Prostate gland (tissue), 2 donors: ENCODE measurements around the gene SH3D19. TPM values are rescaled to one million over a fixed set of nuclear protein-coding genes. Genes with fewer than 3 reads are reported as not detected.

Experiments
- DNase-seq: peaks from one replicate; pipeline ENCODE4 v3.0.0-alpha.2; 2019; ENCODE audit warnings: low spot score
- H3K27ac ChIP-seq, 2 donors: fragments of 200-600 bp; sonication (generic); 2 replicates each; pipeline ENCODE4 v1.5.1; 2017 to 2019
- H3K27me3 ChIP-seq: fragments of 200-600 bp; sonication (generic); replicated peaks from 2 replicates; pipeline ENCODE4 v1.5.1; 2019; ENCODE audit not compliant: insufficient read depth
- H3K36me3 ChIP-seq, 2 donors: fragments of 200-600 bp; sonication (generic); 1 replicate in 1 of 2; 2 replicates in 1 of 2; pipeline versions ENCODE4 v1.5.1 to v1.8.1; 2017 to 2019
- H3K4me1 ChIP-seq: fragments of 200-600 bp; sonication (generic); replicated peaks from 2 replicates; pipeline ENCODE4 v1.5.1; 2019
- H3K4me3 ChIP-seq, 2 donors: fragments of 200-600 bp; sonication (generic); 2 replicates each; pipeline ENCODE4 v1.5.1; 2017 to 2019
- H3K9me3 ChIP-seq: fragments of 200-600 bp; sonication (generic); 2 replicates; pipeline ENCODE4 v1.5.1; 2017
- CTCF ChIP-seq, 4 experiments: fragments of 200-600 bp in 2 of 4; fragments of 450-650 bp in 2 of 4; sonication (generic) in 2 of 4; IDR thresholded peaks; 1 replicate in 3 of 4; 2 replicates in 1 of 4; pipeline ENCODE4 v1.5.1; 2016 to 2019; ENCODE audit warnings: antibody characterized with exemption in 4 of 4, mild to moderate bottlenecking in 2 of 4, moderate library complexity in 2 of 4
- POLR2A ChIP-seq: fragments of 450-650 bp; IDR thresholded peaks from one replicate; pipeline ENCODE4 v1.6.1; 2016; ENCODE audit warnings: antibody characterized with exemption, mild to moderate bottlenecking
- POLR2AphosphoS5 ChIP-seq: sonication (generic); formaldehyde crosslinking; IDR thresholded peaks from one replicate; pipeline ENCODE4 v1.6.1; 2017; ENCODE audit warnings: antibody characterized with exemption
- WGBS: methylation state at CpG from one replicate; pipeline ENCODE4 v1.1.5; 2018; 5-methylcytosine and 5-hydroxymethylcytosine counted together
- intact Hi-C: fragments of 100-400 bp; cut with DNase I; formaldehyde crosslinking; loops from one replicate; pipeline ENCODE4 v1.14.2; 2022
- total RNA-seq, 2 donors: library from RNA; depleted of rRNA; stranded (reverse); fragments of >200 nt; gene quantifications; one replicate each; pipeline ENCODE4 v1.1.0, GENCODE V29; 2016

The SH3D19 gene
- 10 to 100 TPM; 27.1 to 61.1 TPM for total RNA-seq

DNA sequence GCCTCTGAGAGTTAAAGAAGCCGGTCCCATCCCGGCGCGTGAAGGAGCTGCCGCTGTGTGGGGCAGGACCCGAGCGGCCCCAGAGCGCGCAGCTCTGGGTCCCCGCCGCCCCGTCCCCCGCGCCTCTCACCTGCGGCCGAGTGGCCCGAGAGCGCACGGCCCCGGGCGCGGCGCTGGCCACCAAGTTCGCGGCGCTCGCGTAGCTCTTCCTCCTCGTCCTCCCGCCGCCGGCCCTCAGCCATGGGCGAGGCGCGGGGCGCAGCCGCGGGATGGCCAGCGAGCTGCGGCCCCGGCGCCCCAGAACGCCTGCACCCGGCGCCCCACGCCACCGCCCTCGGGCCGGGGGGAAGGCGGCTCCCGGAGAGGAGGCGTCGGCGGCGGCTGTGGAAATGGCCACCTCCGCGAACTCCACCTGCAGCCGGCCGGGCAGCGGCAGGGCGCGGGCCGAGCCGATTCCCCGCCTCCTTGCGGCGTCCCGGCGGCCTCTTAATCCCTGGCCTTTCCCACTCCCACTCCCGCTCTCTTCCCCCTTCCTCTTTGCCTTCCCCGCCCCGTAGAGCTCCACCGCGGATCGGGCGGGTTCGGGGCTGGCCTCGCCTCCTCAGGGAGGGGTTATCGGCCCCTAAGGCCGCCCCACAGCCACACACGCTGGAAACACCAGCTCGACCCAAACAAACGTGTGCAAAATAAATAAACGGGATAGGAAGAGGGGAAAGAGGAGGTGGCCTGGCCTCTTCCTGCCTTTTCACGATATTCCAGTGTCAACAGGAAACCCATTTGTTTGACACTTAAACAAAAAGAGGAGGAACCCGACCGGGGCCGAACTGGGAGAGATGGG, at the start of gene SH3D19:
TSS of gene SH3D19 (minus strand) at position 495 of the 838 bp plus-strand sequence. CDS start at position 242, 253 bp downstream.
- Histone ChIP-seq H3K36me3 (no peaks in the 10 kb centered on the region), H3K4me1 (no peaks in the 10 kb centered on the region), H3K9me3 (no peaks in the 10 kb centered on the region), H3K4me3 (peak within 1 kb of the TSS; percentile 67 to 79), H3K27ac (peak within 1 kb of the TSS; percentile 84 to 88), H3K27me3 (no peaks in the 10 kb centered on the region)
- TF ChIP-seq CTCF (IDR thresholded peaks at IDR 0.05) (no peak), POLR2AphosphoS5 (peak; percentile 56), POLR2A (peak; percentile 74)
- intact Hi-C loops = no loop called here
- peak; percentile 58 for DNase-seq
- 0% methylated on average over 39 of the region's 88 CpGs for WGBS

GRCh38 chr4:151362404-151363164, 37.2 kb upstream of the SH3D19 start:
- Histone ChIP-seq H3K4me3 (no peak overlapping the region), H3K36me3 (no peaks in the 10 kb centered on the region), H3K27me3 (no peaks in the 10 kb centered on the region), H3K4me1 (no peaks in the 10 kb centered on the region), H3K27ac (no peak overlapping the region), H3K9me3 (no peaks in the 10 kb centered on the region)
- intact Hi-C loops = loop anchor here (5.0 kb wide), 2 partner anchors 120 to 245 kb away; no protein-coding TSS in a partner anchor
- no peak for TF ChIP-seq POLR2A
- TF ChIP-seq CTCF (IDR thresholded peaks at IDR 0.05) = peak; percentile 66 to 94 (median 90)
- 36% methylated on average over 12 of the region's 14 CpGs for WGBS
- peak; percentile 68 for DNase-seq

- intact Hi-C loops = loop anchor here (5.0 kb wide), 2 partner anchors 120 to 245 kb away; no protein-coding TSS in a partner anchor
- WGBS = 94% methylated on average over 13 of the region's 13 CpGs
- no peak for DNase-seq
Observed at GRCh38 chr4:151361966-151362365, 36.6 kb upstream of the SH3D19 start.

DNA sequence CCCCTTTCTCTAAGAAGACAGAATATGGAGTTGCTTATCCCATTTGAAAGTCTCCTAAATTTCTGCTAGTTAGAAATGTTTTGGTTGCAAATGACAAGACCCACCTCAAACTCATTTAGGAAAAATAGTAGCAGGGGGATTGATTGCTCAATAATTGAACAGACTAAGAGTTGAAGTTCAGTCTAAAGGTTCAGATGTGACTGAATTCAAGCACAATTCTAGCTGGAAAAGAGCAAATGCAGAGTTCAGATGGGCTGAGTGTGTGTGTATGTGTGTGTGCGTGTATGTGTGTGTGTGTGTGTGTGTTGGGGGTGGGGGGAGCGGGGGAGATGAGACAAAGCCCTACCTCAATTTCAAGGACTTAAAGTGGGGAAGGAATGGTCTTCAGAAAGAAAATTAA, 35.7 kb upstream of the SH3D19 start:
- H3K4me3 ChIP-seq = no peak overlapping the region
- no peak overlapping the region for H3K27ac ChIP-seq
- no peaks in the 10 kb centered on the region for H3K27me3 ChIP-seq
- no peak for TF ChIP-seq POLR2AphosphoS5
- TF ChIP-seq CTCF (IDR thresholded peaks at IDR 0.05) = no peak
- no peak for TF ChIP-seq POLR2A
- no peak for DNase-seq
- intact Hi-C loops = loop anchor here (5.0 kb wide), 2 partner anchors 119 to 244 kb away; no protein-coding TSS in a partner anchor
- H3K36me3 ChIP-seq = no peaks in the 10 kb centered on the region
- H3K4me1 ChIP-seq = no peaks in the 10 kb centered on the region
- H3K9me3 ChIP-seq = no peaks in the 10 kb centered on the region
- 92% methylated on average over 2 of the region's 2 CpGs for WGBS

More at GRCh38 chr4:151361966-151362365, 36.6 kb upstream of the SH3D19 start:
- Histone ChIP-seq H3K27me3 (no peaks in the 10 kb centered on the region), H3K27ac (no peak overlapping the region), H3K9me3 (no peaks in the 10 kb centered on the region), H3K36me3 (no peaks in the 10 kb centered on the region), H3K4me3 (no peak overlapping the region), H3K4me1 (no peaks in the 10 kb centered on the region)
- no peak for TF ChIP-seq POLR2AphosphoS5
- TF ChIP-seq POLR2A = no peak
- TF ChIP-seq CTCF (IDR thresholded peaks at IDR 0.05) = no peak
